GM19463 (cell line): ENCODE data around the gene NFIC.

Source experiments
- ATAC-seq: cut with Tn5 transposase; IDR thresholded peaks from one replicate; pipeline ENCODE4 v1.9.1; 2021; ENCODE audit warnings: mild to moderate bottlenecking, moderate library complexity; ENCODE audit not compliant: unreplicated experiment

The NFIC gene

DNA sequence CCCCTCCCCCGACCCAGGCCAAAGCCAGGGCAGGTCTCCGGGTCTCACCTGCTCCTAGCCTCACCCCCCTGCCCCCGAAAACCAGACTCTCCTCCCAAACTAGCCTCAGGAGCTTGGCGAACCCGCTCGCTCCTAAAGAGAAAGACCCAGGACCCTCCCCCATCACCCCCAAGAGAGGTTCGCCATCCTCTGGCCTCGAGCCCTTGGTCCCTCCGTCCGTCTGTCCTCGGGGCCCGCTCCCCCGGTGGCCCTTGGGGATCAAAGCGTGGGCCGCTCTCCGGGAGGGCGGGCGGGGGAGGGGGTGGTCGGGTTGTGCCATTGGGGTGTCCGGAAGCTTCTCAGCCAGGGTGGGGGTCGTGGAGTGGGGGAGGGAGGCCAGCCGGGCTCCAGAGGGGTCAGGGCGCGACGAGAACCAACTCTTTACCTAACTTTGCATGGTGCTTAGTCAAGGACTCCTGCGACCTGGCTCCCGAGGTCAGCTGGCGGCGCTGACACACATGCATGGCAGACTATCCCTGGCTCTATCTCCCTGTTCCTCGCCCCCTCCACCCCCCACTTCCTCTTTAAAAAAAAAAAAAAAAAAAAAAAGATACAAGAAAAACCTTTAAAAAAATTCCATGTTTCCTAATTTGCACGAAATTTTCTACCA lies 98.3 kb downstream of the NFIC start:
- no peak for ATAC-seq

DNA sequence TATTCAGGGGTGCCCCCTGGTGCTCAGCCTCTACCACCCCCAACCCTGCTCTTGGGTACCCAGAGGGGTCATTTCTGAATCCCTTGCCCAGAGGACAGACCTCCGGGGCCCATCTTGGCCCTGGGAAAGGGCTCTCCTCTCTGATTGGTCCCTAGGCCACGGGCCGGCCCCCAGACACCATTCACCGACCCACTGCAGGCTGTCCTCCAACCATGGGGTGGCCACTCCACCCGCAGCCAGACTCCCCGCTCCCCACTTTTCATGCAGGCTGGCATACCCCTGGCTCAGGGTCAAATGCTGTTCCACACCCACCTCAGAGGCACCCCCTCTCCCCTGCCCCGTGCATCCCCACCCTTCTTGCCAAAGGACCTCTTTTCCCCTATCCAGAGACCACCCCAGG lies 99.2 kb downstream of the NFIC start:
- no peak for ATAC-seq

DNA sequence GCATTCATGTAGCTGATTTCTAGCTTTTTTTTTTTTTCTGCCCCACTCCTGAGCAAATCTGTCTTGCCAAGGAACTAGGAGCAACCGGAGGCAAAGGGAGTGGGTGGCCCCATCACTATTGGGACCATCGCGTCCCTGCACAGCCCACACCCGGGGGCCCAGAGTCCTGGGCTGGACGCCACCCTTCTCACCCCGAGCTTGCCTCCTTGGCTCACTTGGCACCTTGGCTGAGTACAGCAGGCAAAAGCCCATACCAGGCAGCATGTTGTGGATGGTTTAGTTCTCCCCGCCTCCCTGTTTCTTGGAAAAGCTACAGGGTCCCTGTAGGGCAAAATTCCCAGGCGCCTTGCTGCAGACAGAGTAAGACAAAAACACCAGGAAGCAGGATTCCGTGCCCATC lies 100.3 kb downstream of the NFIC start:
- ATAC-seq, result no peak

DNA sequence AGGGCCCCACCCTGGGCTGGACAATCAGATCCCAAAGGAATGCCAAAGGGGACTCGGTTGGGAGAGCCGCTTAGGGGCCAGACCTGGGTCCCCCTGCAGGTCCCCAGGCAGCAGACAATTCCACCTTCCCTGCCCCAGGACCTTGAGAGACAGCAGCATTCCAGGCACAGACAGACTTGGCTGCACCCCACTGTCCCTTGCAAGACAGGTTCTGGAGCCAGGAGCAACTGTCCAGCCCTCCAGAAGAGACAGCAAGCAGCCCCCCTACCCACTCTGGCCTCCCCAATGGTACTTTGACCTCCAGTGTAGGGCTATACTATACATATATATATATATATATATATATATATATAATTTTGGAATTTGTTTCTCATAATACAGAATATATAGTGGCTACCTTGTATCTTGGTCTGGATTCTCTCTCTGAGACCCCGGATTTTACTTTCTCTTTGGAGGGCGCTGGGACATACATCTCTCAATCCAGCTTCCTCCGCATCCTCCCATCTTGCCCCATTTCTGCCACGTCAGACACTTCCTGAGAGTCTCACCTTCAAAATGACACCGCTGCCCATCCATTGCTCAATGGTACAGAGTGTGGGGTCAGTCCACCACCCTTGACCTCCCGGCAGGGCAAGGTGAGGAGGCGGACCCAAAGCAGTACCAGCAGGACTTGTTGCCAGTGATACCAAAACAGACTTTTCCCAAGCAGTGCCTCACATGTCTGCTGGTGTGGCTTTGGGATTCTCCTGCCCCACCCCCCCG lies 101.2 kb downstream of the NFIC start:
- ATAC-seq, result no peak

DNA sequence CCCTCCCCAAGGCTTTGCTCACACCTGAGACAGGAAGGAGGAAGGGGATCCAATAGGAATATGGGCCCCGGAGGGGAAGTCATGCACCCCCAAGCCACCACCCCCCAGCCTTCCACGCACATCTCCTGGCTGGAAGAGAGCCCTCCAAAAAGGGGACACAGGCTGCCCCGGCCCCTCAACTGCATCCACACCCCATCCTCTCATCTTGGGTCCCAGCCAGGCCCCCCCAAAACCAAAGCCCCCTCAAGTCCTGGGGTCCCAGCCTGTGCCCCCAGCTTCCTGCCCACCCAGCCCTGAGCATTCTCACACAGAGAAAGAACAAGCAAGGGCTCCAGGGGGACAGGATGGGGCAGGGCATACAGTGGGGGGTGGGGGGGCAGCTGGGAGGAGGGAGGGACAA lies 101.8 kb downstream of the NFIC start:
- no peak for ATAC-seq

DNA sequence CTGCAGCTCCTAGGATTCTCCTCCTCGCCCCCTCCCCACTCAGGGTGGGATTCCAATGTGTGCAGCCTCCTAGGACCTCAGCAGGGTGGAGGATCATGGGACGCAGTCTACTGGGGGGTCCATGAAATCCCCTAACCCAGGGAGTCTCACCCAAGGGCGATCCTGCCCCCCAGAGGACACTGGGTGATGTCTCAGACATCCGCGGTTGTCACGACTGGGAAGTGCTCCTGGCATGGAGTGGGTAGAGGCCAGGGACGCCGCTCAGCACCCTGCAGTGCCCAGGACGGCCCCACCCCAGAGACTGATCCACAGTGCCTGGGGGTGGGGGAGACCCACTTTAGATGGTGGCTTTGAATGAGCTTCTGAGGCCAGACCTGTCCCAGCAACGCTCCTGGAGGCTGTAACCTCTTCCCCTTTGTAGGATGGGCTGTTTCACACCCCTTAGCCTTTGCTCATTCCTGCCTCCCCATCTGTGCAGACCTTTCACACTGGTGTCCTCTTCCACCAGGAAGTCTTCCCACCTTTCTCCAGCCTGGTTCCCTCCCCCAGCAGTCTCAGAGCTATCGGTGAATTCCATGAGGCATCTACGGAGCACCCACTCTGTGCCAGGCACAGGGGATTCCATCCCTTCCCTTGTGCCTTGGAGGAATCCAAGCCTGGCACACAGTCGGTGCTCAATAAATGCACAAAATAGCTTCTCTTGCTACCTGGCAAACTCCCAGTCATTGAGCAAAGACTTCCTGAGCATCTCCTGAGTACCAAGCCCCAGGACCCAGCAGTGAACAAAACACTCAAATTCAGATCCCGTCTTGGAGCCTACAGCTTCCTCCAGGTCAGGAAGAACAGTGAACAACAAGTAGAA lies 103.5 kb downstream of the NFIC start:
- ATAC-seq, result no peak

DNA sequence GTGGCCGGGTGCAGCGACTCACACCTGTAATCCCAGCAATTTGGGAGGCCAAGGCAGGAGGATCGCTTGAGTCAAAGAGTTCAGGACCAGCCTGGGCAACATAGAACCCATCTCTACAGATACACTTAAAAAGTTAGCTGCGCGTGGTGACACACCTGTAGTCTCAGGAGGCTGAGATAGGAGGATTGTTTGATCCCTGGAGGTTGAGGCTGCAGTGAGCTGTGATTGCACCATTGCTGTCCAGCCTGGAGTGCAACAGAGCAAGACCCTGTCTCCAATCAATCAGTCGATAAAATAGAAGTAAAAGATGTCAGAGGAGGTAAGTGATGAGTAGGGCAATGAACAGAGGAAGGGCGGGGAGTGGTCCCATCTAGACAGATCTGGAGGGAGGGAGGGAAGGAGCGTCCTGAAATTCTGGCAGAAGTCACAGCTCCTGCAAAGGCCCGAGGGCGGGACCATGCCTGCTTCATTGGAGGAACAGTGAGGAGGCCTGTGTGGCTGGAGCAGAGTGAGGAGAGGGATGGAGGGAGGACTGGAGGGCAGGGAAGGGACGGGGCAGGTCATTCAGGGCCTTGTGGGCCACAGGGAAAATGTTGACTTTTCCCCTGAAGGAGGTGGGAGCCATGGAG lies 104.2 kb downstream of the NFIC start:
- ATAC-seq, result no peak

DNA sequence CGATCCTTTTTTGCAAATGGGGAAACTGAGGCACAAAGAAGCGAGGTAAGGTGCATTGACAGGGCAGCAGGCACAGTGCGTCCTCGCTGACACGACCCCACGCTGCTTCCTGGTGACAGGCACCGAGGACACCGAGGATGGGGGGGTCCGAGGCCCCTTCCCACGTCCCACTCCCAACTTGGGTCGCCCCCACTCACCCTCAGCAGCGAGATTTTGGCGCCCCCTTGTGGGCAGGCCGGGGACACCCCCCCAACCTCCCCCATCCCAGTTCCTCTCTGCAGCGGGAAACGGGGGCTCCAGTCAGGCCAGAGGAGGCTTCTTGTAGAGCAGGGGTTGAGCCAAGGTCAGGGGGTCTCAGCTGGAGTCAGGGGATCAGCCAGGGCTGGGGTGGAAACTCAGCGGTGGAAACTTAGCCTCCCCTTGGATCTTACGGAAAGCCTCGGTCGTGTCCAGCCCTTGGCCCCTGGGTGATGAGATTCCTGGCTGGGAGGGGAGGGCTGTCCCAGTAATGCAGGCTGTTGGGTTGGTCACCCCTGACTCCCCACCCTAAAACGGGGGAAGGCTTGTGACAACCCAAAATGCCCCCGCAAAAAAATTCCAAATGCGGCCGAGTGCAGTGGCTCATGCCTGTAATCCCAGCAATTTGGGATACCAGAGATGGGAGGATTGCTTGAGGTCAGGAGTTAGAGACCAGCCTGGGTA lies 105.7 kb downstream of the NFIC start:
- ATAC-seq, result no peak

DNA sequence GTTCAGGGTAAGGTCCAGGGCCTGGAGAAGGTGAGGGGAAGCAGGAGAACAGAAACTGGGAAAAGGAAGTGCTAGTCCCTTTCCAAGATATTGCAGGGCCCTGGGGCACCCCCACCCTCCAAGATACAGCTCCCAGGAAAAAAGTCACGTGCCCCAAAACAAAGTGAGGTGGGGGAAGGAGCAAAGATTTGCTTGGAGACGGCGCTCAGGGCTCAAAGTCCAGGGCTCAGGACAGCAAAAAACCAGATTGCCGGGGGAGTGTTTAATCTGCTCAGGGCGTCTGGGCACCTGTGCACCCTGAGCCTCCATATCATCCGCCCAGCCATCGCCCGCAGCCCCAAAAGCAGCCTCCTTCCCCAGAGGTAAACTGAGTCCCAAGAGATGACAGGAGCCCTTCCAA lies 107.6 kb downstream of the NFIC start:
- ATAC-seq, result no peak

DNA sequence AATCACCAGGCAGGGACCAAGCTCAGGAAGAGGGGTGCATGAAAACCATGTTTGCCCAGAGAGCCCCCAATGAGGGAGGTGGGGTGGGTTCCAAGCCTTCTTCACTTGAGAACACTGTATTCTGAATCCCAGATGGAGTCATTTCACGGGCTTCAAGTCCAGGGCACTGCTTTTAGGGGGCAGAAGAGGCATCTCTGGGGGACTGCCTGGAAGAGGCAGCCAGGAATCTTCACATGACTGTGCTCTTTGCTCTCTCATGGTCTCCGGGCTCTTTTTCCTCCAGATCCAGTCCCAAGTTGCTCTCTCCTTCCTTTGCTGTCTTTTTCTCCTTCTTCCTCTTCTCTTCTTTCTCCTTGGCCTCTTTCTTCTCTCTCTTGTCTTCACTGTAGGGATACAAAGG lies 108.2 kb downstream of the NFIC start:
- no peak for ATAC-seq

DNA sequence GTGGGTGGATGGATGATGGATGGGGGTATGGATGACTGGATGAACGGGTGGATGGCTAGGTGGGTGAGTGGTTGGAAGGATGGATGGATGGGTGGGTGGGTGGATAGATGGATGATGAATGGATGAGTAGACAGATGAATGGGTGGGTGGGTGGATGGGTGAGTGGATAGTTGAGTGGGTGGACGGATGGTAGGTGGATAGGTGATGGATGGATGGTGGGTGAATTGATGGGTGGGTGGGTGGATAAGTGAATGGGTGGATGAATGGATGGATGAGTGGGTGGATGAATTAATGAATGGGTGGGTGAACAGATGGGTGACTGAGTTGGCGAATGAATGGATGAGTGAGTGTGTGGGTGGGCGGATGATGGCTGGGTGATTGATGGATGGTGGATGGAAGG lies 109.1 kb downstream of the NFIC start:
- no peak for ATAC-seq

DNA sequence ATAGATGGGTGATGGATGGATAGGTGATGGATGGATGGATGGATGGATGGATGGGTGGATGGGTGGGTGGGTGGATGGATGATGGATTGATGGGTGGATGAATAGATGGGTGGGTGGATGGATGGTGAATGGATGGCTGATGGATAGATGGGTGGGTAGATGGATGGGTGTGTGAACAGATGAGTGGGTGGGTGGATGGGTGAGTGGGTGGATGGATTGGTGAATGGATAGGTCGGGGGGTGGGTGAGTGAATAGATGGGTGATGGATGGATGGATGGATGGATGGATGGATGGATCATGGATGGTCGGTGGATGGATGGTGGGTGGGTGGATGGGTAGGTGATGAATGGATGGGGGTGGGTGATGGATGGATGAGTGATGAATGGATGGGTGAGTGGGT lies 110.4 kb downstream of the NFIC start:
- ATAC-seq, result no peak

DNA sequence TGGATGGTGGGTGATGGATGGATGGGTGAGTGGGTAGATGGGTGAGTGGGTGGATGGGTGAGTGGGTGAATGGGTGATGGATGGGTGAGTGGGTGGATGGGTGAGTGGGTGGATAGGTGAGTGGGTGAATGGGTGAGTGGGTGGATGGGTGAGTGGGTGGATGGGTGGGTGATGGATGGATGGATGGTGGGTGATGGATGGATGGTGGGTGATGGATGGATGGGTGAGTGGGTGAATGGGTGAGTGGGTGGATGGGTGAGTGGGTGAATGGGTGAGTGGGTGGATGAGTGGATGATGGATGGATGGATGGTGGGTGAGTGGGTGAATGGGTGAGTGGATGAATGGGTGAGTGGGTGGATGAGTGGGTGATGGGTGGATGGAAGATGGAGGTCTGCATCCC lies 111.1 kb downstream of the NFIC start:
- ATAC-seq, result no peak

DNA sequence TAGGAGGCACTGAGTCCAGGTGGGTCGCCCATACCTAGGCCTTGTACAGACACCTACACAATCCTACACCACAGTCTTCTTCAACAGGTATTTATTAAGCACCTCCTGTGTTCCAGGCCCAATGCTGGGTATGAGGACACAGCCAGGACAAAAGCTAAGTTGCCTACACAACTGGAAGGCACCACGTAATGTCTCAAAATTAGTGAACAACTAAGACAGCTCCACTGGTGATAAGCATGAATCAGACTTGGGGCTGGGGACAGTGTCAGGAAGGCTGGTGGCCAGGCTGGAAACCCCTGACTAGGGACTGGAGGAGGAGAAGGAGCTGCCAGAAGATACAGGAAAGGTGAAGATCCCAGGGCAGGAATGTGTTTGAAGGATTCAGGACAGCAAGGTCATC lies 111.6 kb downstream of the NFIC start:
- ATAC-seq, result no peak

DNA sequence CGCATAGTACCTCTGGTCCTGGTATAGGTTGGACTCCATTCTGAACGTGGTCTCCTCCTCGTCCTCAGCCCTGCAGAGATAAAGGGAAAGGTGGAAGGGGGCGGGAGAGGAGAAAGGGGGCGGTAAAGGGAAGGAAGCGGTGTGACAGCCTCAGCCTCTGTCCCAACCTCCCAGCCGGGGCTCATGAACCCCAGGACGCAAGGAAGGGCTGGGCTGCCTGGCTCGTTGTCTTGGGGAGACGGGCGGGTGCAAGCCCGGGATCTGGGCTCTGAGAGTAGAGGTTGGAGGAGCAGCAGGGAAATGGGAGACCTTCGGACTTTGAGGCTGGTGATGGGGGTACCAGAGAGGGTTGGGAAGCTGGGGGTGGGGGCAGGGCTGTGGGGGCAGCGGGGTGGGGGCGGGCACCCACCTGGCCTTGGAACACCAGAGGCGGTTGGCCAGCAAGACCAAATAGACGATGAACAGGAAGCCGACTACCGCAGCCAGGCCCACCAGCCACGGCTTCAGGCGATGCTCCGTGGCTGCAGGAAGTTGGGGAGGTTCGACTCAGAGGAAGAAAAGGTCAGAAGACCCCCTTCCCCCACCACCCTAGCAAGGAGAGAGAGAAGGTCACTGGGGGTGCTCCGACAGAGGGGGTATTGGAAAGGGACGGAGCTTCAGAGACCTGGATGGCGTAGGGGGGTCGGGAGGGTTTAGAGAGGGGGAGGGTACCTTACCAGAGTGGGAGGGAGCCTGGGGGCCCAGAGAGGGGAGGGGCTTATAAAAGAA lies 112.2 kb downstream of the NFIC start:
- ATAC-seq, result no peak

DNA sequence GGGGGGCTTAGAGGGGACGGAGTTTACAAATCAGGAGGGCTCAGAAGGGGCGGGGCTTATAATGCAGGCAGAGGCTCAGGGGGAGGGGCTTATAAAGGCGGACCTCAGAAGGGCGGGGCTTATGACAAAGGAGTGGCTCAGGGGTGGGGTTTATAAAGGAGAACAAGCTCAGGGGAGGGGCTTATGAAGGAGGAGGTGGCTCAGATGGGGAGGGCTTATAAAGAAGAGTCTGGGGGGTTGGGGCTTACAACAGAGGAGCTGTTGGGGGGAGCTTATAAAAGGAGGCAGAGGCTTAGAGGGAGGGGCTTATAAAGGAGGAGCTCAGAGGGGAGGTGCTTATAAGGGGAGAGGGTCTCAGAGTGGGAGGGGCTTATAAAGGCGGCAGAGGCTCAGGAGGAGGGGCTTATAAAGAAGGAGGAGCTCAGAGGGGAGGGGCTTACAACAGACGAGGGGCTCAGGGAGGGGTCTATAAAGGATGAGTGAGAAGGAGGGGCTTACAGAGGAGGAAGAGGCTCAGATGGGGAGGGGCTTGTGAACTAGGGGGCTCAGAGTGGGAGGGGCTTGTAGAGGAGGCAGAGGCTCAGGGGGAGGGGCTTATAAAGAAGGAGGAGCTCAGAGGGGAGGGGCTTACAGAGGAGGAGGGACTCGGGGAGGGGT lies 112.9 kb downstream of the NFIC start:
- no peak for ATAC-seq

DNA sequence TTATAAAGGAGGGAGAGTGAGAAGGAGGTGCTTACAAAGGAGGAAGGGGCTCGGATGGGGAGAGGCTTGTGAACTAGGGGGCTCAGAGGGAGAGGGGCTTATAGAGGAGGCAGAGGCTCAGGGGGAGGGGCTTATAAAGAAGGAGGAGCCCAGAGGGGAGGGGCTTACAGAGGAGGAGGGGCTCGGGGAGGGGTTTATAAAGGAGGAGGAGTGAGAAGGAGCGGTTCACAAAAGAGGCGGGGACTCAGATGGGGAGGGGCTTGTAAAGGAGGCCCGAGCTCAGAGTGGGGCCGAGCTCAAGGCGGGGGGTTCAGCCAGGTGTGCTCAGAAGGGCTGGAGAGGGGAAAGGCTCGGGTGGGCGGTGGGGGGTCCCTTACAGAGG lies 113.4 kb downstream of the NFIC start:
- no peak for ATAC-seq

DNA sequence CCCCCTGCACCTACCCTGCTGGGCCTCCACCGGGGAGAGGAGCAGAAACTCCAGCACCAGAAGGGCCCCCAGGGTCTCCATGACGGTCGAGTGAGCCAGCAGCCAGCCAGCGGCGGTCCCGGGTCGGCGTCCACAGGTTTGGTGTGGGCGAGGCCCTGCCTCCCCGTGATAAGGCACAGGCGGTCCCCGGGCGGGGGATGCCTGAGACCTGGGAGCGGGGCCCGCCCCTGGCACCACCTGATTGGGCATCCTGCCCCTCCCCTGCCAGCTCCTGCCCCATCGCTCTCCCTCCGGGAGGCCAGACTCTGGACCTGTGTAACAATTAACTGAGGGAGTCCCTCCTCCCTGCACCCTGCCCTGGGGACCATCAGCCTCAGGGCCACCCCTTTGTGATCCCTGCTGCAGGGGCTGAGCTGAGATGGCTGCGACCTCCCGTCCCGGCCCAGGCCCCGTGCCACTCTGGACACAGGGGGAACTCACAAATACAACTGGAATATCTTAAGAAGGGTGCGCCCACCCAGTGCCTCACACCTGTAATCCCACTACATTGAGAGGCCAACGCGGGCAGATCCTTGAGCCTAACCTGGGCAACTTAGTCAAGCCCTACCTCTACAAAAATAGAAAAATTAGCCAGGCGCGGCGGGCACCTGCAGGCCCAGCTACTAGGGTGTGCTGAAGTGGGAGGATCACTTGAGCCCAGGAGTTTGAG lies 114.2 kb downstream of the NFIC start, which contains the start of gene SMIM24:
Gene SMIM24, minus strand, starts transcription at position 143 of the 709 bp plus-strand sequence. Its CDS starts 62 bp downstream, at position 81.
- no peak for ATAC-seq
